ENCODE data around the gene DNMT3A.

DNMT3A gene

GRCh38 chr2:25372405-25373268, 30.9 kb upstream of the DNMT3A start:
- DNase-seq (ENCODE audit: low read depth), result no peak

- DNase-seq (ENCODE audit: low read depth), result no peak
Measured at GRCh38 chr2:25371253-25372241, 29.8 kb upstream of the DNMT3A start.

- DNase-seq (ENCODE audit: low read depth), result no peak
Measured at GRCh38 chr2:25369876-25370275, 28.2 kb upstream of the DNMT3A start.

GRCh38 chr2:25369439-25369838, 27.7 kb upstream of the DNMT3A start:
- DNase-seq (ENCODE audit: low read depth), result no peak

GRCh38 chr2:25368660-25369059, 26.9 kb upstream of the DNMT3A start:
- no peak for DNase-seq (ENCODE audit: low read depth)

GRCh38 chr2:25367296-25367695, 25.6 kb upstream of the DNMT3A start:
- DNase-seq (ENCODE audit: low read depth), result no peak

- no peak for DNase-seq (ENCODE audit: low read depth)
Measured at GRCh38 chr2:25366629-25367028, 24.9 kb upstream of the DNMT3A start.

GRCh38 chr2:25365241-25365640, 23.5 kb upstream of the DNMT3A start:
- no peak for DNase-seq (ENCODE audit: low read depth)

- DNase-seq (ENCODE audit: low read depth), result no peak
Measured at GRCh38 chr2:25363733-25364132, 22.0 kb upstream of the DNMT3A start.

- DNase-seq (ENCODE audit: low read depth), result no peak
Measured at GRCh38 chr2:25362434-25363145, 20.9 kb upstream of the DNMT3A start.

- peak; percentile 71 for DNase-seq (ENCODE audit: low read depth)
Measured at GRCh38 chr2:25362049-25362433, 20.3 kb upstream of the DNMT3A start.

GRCh38 chr2:25361261-25362048, 19.7 kb upstream of the DNMT3A start:
- no peak for DNase-seq (ENCODE audit: low read depth)

GRCh38 chr2:25358836-25359235, 17.1 kb upstream of the DNMT3A start:
- no peak for DNase-seq (ENCODE audit: low read depth)

GRCh38 chr2:25358249-25358815, 16.6 kb upstream of the DNMT3A start:
- no peak for DNase-seq (ENCODE audit: low read depth)

- no peak for DNase-seq (ENCODE audit: low read depth)
Measured at GRCh38 chr2:25356088-25356487, 14.4 kb upstream of the DNMT3A start.

GRCh38 chr2:25355270-25355669, 13.5 kb upstream of the DNMT3A start:
- DNase-seq (ENCODE audit: low read depth), result no peak

- no peak for DNase-seq (ENCODE audit: low read depth)
Measured at GRCh38 chr2:25354116-25354515, 12.4 kb upstream of the DNMT3A start.

- peak; percentile 92 for DNase-seq (ENCODE audit: low read depth)
Measured at GRCh38 chr2:25349397-25349796, 7.7 kb upstream of the DNMT3A start.

- no peak for DNase-seq (ENCODE audit: low read depth)
Measured at GRCh38 chr2:25347846-25348245, 6.1 kb upstream of the DNMT3A start.

GRCh38 chr2:25347205-25347815, 5.6 kb upstream of the DNMT3A start:
- peak; percentile 34 for DNase-seq (ENCODE audit: low read depth)
